A549 (cell line): ENCODE measurements around the gene GSAP. TPM values are rescaled to one million over a fixed set of nuclear protein-coding genes. Genes with fewer than 3 reads are reported as not detected.
"Not testable (repeated sequence)": the region's sequence is repeated elsewhere in the genome, so short reads cannot be mapped to it uniquely, and the experiment has no call there.

Source experiments
- ATAC-seq, 2 experiments: fragments of 200-7000 bp in 1 of 2; fragments of >200 bp in 1 of 2; cut with Nextera tagmentation in 1 of 2; cut with Tn5 transposase in 1 of 2; 3 replicates each; pipeline versions ENCODE4 v1.8.0 to v1.9.1; 2018 to 2020; ENCODE audit warnings: mild to moderate bottlenecking in 1 of 2, moderate library complexity in 1 of 2
- CTCF ChIA-PET: fragments of 300-600 bp; sonication (Branson Sonifier 250); formaldehyde crosslinking; extraction: SDS; loops from one replicate; lab custom pipeline; 2021; ENCODE audit warnings: antibody characterized with exemption, inconsistent platforms; lab: Yijun Ruan, JAX
- POLR2A ChIA-PET: fragments of 350-600 bp; formaldehyde crosslinking; extraction: SDS; loops from one replicate; lab custom pipeline; 2021; ENCODE audit warnings: antibody characterized with exemption, inconsistent platforms; lab: Yijun Ruan, JAX
- DNase-seq, 2 experiments: peaks; one replicate each; pipeline versions ENCODE4 v3.0.0 to v3.0.0-alpha.2; 2011 to 2016; ENCODE audit warnings: low read depth in 1 of 2, low spot score in 1 of 2
- FAIRE-seq: peaks from 2 replicates; lab custom pipeline; 2011; peaks lifted over from hg19 to GRCh38; lab: Jason Lieb, UNC
- H3K27ac ChIP-seq, 2 experiments: fragments of >200 bp; sonication (Bioruptor Twin); formaldehyde crosslinking; 3 replicates each; pipeline ENCODE4 v1.5.1; 2016 to 2017
- H3K4me1 ChIP-seq: fragments of >200 bp; sonication (Bioruptor Twin); formaldehyde crosslinking; 3 replicates; pipeline ENCODE4 v1.6.1; 2016
- H3K4me2 ChIP-seq: fragments of >200 bp; sonication (Bioruptor Twin); formaldehyde crosslinking; 3 replicates; pipeline ENCODE4 v1.6.1; 2016
- H3K4me3 ChIP-seq: fragments of >200 bp; sonication (Bioruptor Twin); formaldehyde crosslinking; 3 replicates; pipeline ENCODE4 v1.5.1; 2016
- H3K9me3 ChIP-seq: fragments of >200 bp; sonication (Bioruptor Twin); formaldehyde crosslinking; 3 replicates; pipeline ENCODE4 v1.6.1; 2016
- BCL3 ChIP-seq: fragments of >200 bp; sonication (Bioruptor Twin); formaldehyde crosslinking; IDR thresholded peaks from 3 replicates; pipeline ENCODE4 v1.6.1; 2016
- BHLHE40 ChIP-seq: IDR thresholded peaks from 2 replicates; pipeline ENCODE4 v1.6.1; 2012; ENCODE audit warnings: low read depth, low read length, inconsistent platforms
- CBX8 ChIP-seq: fragments of 200-600 bp; sonication (generic); IDR thresholded peaks from 2 replicates; pipeline ENCODE4 v1.6.1; 2016
- CEBPB ChIP-seq, 2 experiments: fragments of >200 bp in 1 of 2; sonication (Bioruptor Twin) in 1 of 2; formaldehyde crosslinking in 1 of 2; IDR thresholded peaks; 2 replicates each; pipeline ENCODE4 v1.6.1; 2012 to 2016
- CHD2 ChIP-seq: fragments of 150-350 bp; IDR thresholded peaks from 2 replicates; pipeline ENCODE4 v1.6.1; 2014; ENCODE audit warnings: low read length; ENCODE audit not compliant: partially characterized antibody
- ELK1 ChIP-seq: fragments of 150-350 bp; IDR thresholded peaks from 2 replicates; pipeline ENCODE4 v1.6.1; 2014; ENCODE audit warnings: low read depth, mild to moderate bottlenecking, low read length
- FOSL2 ChIP-seq, 2 experiments: fragments of 450-650 bp in 1 of 2; fragments of >200 bp in 1 of 2; sonication (Bioruptor Twin) in 1 of 2; formaldehyde crosslinking; IDR thresholded peaks; 2 replicates each; pipeline versions ENCODE4 v1.5.0 to v1.6.1; 2016 to 2020; ENCODE audit warnings: mild to moderate bottlenecking in 1 of 2, moderate library complexity in 1 of 2
- FOXS1 ChIP-seq: fragments of 250-450 bp; sonication (Bioruptor Pico); IDR thresholded peaks from 2 replicates; pipeline ENCODE4 v1.5.0; 2020; ENCODE audit warnings: mild to moderate bottlenecking, moderate library complexity
- GATA3 ChIP-seq: IDR thresholded peaks from 2 replicates; pipeline ENCODE4 v1.6.1; 2012; ENCODE audit warnings: borderline replicate concordance
- HDAC2 ChIP-seq: fragments of 200-600 bp; sonication (generic); IDR thresholded peaks from 2 replicates; pipeline ENCODE4 v1.6.1; 2016
- HEYL ChIP-seq: fragments of 250-450 bp; sonication (Bioruptor Pico); IDR thresholded peaks from 2 replicates; pipeline ENCODE4 v1.8.0; 2021; ENCODE audit warnings: mild to moderate bottlenecking, moderate library complexity
- JUN ChIP-seq, 2 experiments: fragments of >200 bp; sonication (Bioruptor Twin); formaldehyde crosslinking; IDR thresholded peaks; 2 replicates in 1 of 2; 3 replicates in 1 of 2; pipeline ENCODE4 v1.6.1; 2016 to 2017
- JUNB ChIP-seq: fragments of >200 bp; sonication (Bioruptor Twin); formaldehyde crosslinking; IDR thresholded peaks from 2 replicates; pipeline ENCODE4 v1.6.1; 2016
- KDM5A ChIP-seq: fragments of 200-600 bp; sonication (generic); IDR thresholded peaks from 2 replicates; pipeline ENCODE4 v1.6.1; 2016; ENCODE audit warnings: antibody characterized with exemption, mild to moderate bottlenecking
- MAFK ChIP-seq: fragments of 450-650 bp; IDR thresholded peaks from 2 replicates; pipeline ENCODE4 v1.6.1; 2014; ENCODE audit not compliant: partially characterized antibody
- NPAS2 ChIP-seq: fragments of 250-450 bp; sonication (Bioruptor Pico); IDR thresholded peaks from 2 replicates; pipeline ENCODE4 v1.8.0; 2022; ENCODE audit warnings: mild to moderate bottlenecking, moderate library complexity, borderline replicate concordance
- POLR2AphosphoS2 ChIP-seq: conservative IDR thresholded peaks from 2 replicates; pipeline ENCODE4 v1.6.1; 2012; ENCODE audit warnings: low read length, improper control_type of control experiment, inconsistent platforms
- RAD21 ChIP-seq, 2 experiments: fragments of >200 bp in 1 of 2; sonication (Bioruptor Twin) in 1 of 2; formaldehyde crosslinking in 1 of 2; IDR thresholded peaks in 1 of 2; conservative IDR thresholded peaks in 1 of 2; 2 replicates in 1 of 2; 3 replicates in 1 of 2; pipeline ENCODE4 v1.6.1; 2012 to 2018; ENCODE audit warnings: inconsistent platforms in 1 of 2
- RCOR1 ChIP-seq: fragments of 150-350 bp; IDR thresholded peaks from 2 replicates; pipeline ENCODE4 v1.6.1; 2014; ENCODE audit warnings: antibody characterized with exemption, low read length, low read depth
- RFX5 ChIP-seq: fragments of 450-650 bp; IDR thresholded peaks from 2 replicates; pipeline ENCODE4 v1.7.1; 2014; ENCODE audit warnings: antibody characterized with exemption, mild to moderate bottlenecking, moderate library complexity
- SMC3 ChIP-seq: fragments of >200 bp; sonication (Bioruptor Twin); formaldehyde crosslinking; IDR thresholded peaks from 3 replicates; pipeline ENCODE4 v1.6.1; 2018; ENCODE audit warnings: inconsistent platforms
- SREBF2 ChIP-seq: fragments of 450-650 bp; IDR thresholded peaks from 2 replicates; pipeline ENCODE4 v1.6.1; 2014; ENCODE audit warnings: mild to moderate bottlenecking, moderate library complexity
- TFCP2L1 ChIP-seq: fragments of 250-450 bp; sonication (Bioruptor Pico); IDR thresholded peaks from 2 replicates; pipeline ENCODE4 v1.5.0; 2021; ENCODE audit warnings: mild to moderate bottlenecking
- WGBS: methylation state at CpG from one replicate; pipeline ENCODE4 v1.1.6; 2017; ENCODE audit errors: missing lambda C conversion rate; 5-methylcytosine and 5-hydroxymethylcytosine counted together
- polyA plus RNA-seq, 4 experiments: library from polyadenylated mRNA; depleted of rRNA in 3 of 4; stranded (reverse); fragments of >200 nt; fragmentation: RNase III in 1 of 4; extraction: RNeasy Plus Mini Kit Qiagen cat#74134 plus additional on column Dnase treatment in 1 of 4; gene quantifications; 2 replicates in 3 of 4; 3 replicates in 1 of 4; pipeline ENCODE4 v1.2.3, GENCODE V29; 2011 to 2017
- TF ChIP-seq, protein P1 (sequence below): IDR thresholded peaks from 2 replicates; pipeline ENCODE4 v1.6.1; 2012
- TF ChIP-seq, protein P2 (sequence below): fragments of >200 bp; sonication (Bioruptor Twin); formaldehyde crosslinking; IDR thresholded peaks from 2 replicates; pipeline ENCODE4 v1.6.1; 2016

The GSAP gene
- polyA plus RNA-seq, 2 of the 4 experiments (the other 2 are of a cell fraction), result 4.1 to 18.6 TPM

GRCh38 chr7:77455321-77455720 lies 39.2 kb upstream of the GSAP start (continued):
- TF ChIP-seq BHLHE40, result no peak
- no peak for TF ChIP-seq SREBF2
- TF ChIP-seq JUNB, result peak; percentile 66

GRCh38 chr7:77454802-77455201 lies 38.7 kb upstream of the GSAP start:
- peak overlapping the region; percentile 73 to 83 for H3K27ac ChIP-seq
- CTCF ChIA-PET, result interaction anchor here (1.5 to 2.0 kb wide), 2 partner anchors 15 to 19 kb away, joined by 4 to 11 read pairs; no protein-coding TSS in a partner anchor
- ATAC-seq, result peak; percentile 52 to 64
- H3K4me2 ChIP-seq, result peak overlapping the region; percentile 76
- peaks cover 78% of the 10 kb centered on the region for H3K4me1 ChIP-seq
- WGBS, result 26% methylated on average over 4 of the region's 4 CpGs
- TF ChIP-seq KDM5A (no peak), CEBPB (IDR thresholded peaks at IDR 0.05) (peak; percentile 38 to 65; a peak in 3 of 4 replicates), CHD2 (no peak), RCOR1 (no peak), POLR2AphosphoS2 (no peak), FOSL2 (IDR thresholded peaks at IDR 0.05) (no peak), FOSL2 (CRISPR knock-in tag; IDR thresholded peaks at IDR 0.05) (peak; percentile 52), ELK1 (no peak), SMC3 (no peak), JUN (IDR thresholded peaks at IDR 0.05) (no peak; a peak in 1 of 5 replicates), GATA3 (no peak), BCL3 (0 out of 3 replicates have a peak, but pooled peaks have one; percentile 5), NPAS2 (CRISPR knock-in tag) (no peak), RAD21 (conservative IDR thresholded peaks at IDR 0.05 in 1 of 2, IDR thresholded peaks at IDR 0.05 in 1 of 2) (no peak), CBX8 (no peak), MAFK (no peak), JUNB (no peak), FOXS1 (CRISPR knock-in tag) (no peak), RFX5 (no peak)
- TF ChIP-seq, protein P1, sequence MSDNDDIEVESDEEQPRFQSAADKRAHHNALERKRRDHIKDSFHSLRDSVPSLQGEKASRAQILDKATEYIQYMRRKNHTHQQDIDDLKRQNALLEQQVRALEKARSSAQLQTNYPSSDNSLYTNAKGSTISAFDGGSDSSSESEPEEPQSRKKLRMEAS, result no peak
- TF ChIP-seq, protein P2, sequence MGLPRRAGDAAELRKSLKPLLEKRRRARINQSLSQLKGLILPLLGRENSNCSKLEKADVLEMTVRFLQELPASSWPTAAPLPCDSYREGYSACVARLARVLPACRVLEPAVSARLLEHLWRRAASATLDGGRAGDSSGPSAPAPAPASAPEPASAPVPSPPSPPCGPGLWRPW, result no peak
- TF ChIP-seq, all 56 proteins: peak for 3
- peak in 1 of 2 experiments; percentile 49 for DNase-seq
- no peaks in the 10 kb centered on the region for H3K9me3 ChIP-seq
- FAIRE-seq, result no peak
- H3K4me3 ChIP-seq, result peak overlapping the region; percentile 8; the same call in 1 of the 3 replicates
- POLR2A ChIA-PET, result interaction anchor here (0.6 to 2.3 kb wide), 8 partner anchors 24 to 84 kb away, joined by 3 to 12 read pairs (median 6); partner anchors contain the start of genes GSAP and PTPN12

DNA sequence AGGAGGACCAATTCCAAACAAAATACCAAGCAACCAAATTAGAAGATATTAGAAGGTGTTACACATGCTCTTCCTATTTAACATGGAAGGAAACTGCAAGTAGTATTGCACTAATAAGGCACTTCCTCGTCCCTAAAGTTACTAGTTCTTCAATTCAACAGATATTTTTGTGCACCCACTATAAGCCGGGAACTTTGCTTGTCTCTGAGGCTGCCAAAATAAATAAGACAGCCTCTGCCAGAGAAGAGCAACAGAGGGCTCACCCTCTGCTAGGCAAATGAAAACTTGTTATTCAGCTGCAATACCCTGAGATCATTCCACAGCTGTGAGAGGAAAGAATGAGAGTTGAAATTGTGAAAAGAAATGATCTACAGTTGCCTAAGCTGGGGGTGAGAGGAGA lies 37.4 kb upstream of the GSAP start:
- Histone ChIP-seq H3K4me3 (no peak overlapping the region), H3K4me1 (peaks cover 70% of the 10 kb centered on the region), H3K27ac (peak overlapping the region; percentile 66 to 73), H3K9me3 (no peaks in the 10 kb centered on the region), H3K4me2 (peak overlapping the region; percentile 76)
- 2% methylated on average over 2 of the region's 2 CpGs for WGBS
- ATAC-seq (peak in 1 of 2 experiments; percentile 19; a peak in 1 of 6 replicates), FAIRE-seq (no peak), DNase-seq (no peak)
- TF ChIP-seq MAFK (no peak), HDAC2 (no peak), HEYL (CRISPR knock-in tag) (no peak), TFCP2L1 (CRISPR knock-in tag) (no peak), POLR2AphosphoS2 (no peak)
- TF ChIP-seq, protein P1, result no peak
- CTCF ChIA-PET, result interaction anchor here (1.0 to 1.7 kb wide), 3 partner anchors 13 to 83 kb away, joined by 4 to 5 read pairs (median 4); no protein-coding TSS in a partner anchor
- POLR2A ChIA-PET, result no interaction called here

DNA sequence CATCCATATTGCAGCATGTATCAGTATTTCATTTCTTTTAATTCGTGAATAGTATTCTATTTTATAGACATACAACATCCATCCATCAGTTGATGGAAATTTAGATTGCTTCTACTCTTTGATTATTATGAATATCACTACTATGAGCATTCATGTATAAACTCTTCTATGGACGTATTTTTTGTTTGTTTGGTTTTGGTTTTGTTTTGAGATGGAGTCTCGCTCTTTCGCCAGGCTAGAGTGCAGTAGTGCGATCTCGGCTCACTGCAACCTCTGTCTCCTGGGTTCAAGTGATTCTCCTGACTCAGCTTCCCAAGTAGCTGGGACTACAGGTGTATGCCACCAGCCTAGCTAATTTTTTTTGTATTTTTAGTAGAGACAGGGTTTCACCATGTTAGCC lies 35.8 kb upstream of the GSAP start:
- H3K27ac ChIP-seq, result peak overlapping the region in 1 of 2 experiments; percentile 42; a peak in 4 of 6 replicates
- H3K4me2 ChIP-seq, POLR2A ChIA-PET, H3K9me3 ChIP-seq, H3K4me3 ChIP-seq, DNase-seq, ATAC-seq, FAIRE-seq: not testable (repeated sequence)
- CTCF ChIA-PET, result interaction anchor here (1.0 to 1.6 kb wide), 4 partner anchors 10 to 140 kb away, joined by 3 to 6 read pairs (median 4); no protein-coding TSS in a partner anchor
- H3K4me1 ChIP-seq, result peaks cover 57% of the 10 kb centered on the region
- WGBS, result 96% methylated on average over 6 of the region's 6 CpGs
